GM19043 (cell line): ENCODE results near the gene TENT5A.

Experiments
- ATAC-seq: cut with Tn5 transposase; IDR thresholded peaks from one replicate; pipeline ENCODE4 v1.9.1; 2021; ENCODE audit warnings: low read depth; ENCODE audit not compliant: unreplicated experiment

TENT5A gene

DNA sequence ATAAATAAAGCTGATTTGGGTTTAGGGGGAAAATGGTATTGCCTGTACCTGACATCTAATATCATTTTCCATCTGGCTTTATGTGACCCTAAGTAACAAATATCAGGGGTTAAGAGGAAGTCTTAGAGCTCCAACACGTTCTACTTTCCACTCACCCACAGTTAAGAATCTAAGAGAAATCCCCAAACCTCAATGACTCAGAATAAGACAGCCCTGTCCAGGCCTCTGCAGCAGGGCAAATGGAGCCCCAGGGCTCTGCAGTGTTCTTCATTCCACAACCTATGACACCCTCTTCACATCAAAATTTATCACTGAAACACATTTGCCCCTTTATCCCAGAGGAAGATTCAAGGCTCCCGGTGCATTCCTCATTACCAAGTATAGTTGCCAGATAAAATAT, 20.3 kb upstream of the TENT5A start:
- ATAC-seq = peak; percentile 98

DNA sequence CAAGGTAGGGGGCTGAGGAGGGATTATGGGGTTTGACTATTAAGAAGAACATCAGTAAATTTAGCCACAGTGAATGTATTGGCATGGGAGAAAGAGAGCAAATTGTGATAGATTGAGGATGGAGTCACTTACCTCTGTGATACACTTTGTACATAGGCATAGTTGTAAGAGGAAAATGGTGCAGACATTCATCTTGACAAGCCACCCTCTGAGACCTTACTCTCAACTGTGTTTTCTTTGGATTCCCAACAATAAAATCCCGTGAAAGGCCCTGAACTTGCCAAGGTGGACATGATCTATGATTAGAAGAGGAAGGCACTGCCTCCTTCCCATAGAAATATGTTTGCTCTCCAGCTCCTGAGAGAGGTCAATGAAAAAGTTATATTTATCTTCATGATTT, 18.6 kb upstream of the TENT5A start:
- no peak for ATAC-seq

DNA sequence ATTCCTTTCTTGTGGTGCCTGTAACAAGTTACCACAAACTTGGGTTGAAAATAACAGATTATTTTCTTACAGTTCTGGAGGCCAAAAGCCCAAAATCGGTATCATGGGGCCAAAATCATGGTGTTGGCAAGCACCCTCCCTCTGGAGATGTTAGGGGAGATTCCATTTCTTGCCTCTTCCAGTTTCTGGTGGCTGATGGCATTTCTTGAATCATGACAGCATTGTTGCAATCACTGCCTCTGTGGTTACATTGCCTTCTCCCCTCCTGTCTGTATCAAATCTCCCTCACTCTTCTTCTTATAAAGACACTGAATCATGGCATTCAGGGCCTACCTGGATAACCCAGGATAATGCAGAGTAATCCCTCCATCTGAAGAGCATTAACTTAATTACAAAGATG, 17.9 kb upstream of the TENT5A start:
- ATAC-seq = no peak

- no peak for ATAC-seq
Observed at GRCh38 chr6:81769824-81770223, 17.3 kb upstream of the TENT5A start.

DNA sequence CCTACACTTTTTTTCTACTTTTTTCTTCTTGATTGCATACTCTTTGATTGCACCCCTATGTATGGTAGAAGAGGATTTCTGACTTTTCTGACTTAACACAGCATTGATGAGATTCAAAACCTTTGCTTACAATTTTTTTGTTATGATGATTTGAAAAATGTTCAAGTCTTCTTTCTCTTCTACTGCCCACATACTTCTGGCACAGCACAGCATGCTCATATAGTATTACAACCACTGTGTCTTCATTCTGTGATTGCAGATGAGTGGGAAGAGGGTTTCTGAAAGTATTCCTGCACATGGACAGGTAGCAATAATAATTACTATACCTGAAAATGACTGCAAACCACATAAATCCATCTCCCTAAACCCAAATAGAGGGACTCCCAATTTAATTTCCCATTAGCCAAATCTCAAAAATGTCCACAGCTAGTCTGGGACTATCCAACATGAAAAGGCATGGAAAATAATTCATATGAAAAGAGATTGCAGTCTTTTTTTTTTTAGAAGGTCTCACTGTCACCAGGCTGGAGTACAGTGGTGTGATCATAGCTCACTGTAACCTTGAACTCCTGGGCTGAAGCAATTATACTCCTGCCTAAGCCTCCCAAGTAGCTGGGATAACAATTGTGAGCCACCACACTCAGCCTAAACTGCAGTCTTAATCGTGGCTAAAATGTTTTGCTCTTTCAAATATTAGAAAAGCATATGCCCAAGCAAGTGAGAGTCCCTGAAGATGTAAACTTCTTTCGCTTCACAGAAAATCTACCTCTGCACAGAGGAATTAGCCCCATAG, 15.9 kb upstream of the TENT5A start:
- no peak for ATAC-seq

DNA sequence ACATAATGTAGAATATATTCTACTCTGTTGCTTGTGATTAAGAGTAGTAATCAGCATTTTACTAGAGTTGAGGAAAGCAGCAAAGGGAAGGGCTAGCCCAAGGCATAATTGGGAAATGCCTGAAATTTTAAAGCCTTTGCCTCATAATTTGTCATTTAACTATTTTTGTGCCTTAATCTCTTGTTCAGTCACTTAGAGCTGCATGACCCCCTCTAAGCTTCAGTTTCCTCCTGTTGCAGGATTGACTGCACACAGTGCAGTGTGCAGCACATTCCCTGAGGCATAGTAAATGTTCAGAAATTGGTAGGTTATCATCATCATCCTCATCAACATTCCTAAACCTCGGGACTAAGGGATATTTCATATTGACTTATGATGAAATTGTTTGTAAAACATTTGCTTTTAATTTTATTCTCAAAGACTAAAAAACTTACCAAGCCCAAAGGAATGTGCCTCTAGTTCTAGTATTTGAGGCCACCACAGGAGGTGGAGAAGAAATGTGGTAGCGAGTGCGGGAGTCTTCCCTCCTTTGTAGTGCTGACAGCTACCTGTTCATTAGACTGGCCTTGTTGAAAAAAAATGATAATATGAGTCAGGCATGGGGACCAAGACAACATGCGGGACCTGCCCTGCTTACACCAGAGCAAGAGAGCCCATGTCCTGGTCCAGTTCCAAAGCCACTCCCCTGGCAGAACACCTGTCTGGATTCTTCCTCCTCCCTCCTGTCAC, 14.8 kb upstream of the TENT5A start:
- no peak for ATAC-seq

DNA sequence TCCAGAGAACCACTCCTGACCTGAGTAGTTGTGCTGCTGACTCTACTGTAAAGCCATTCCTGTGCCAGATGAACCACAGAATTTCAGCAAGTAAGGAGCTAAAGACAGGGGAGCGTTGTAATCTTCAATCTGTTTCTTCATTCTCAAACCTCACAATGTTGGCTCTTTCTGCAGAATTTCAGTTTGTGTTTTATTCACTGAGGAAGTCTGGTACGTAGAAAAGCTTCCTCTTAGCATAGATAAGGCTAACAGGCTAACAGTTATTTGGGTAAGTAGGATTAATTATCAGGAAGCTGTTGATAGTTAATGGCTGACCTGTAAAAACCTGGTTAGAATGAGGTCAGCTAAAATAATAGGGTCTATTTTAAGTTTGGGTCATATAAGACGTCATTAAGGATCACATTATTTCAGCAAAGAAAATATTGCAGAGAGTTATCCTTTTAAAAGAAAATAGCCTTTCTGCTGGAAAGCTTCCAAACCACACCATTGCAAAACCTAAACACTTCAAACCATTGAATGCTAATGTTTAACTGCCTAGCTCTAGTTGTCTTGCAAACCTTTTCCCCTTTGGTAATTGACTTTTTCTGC, 14.1 kb upstream of the TENT5A start:
- ATAC-seq = peak; percentile 67

- ATAC-seq = no peak
Observed at GRCh38 chr6:81764531-81764930, 12.1 kb upstream of the TENT5A start.

- no peak for ATAC-seq
Observed at GRCh38 chr6:81763968-81764367, 11.5 kb upstream of the TENT5A start.

- ATAC-seq = no peak
Observed at GRCh38 chr6:81763051-81763450, 10.6 kb upstream of the TENT5A start.

- no peak for ATAC-seq
Observed at GRCh38 chr6:81762606-81763005, 10.1 kb upstream of the TENT5A start.

DNA sequence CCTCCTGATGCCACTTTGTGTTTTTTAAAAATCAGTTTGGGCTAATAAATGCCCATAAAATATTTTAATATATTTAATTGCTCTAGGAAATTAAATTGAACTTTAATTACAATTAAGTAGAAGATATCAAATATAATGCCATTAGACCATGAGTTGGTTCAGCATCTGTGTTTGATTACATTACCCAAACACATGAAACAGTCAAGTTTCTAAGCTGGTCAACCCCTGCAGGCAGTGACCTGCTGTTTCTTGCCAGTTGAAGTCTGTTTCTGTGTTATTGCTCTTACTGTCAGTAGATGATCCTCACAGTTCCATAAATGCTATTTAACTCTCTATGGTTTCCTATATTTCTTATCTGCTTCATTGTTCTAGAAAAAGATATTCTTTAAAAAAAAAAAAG, 9.7 kb upstream of the TENT5A start:
- no peak for ATAC-seq

DNA sequence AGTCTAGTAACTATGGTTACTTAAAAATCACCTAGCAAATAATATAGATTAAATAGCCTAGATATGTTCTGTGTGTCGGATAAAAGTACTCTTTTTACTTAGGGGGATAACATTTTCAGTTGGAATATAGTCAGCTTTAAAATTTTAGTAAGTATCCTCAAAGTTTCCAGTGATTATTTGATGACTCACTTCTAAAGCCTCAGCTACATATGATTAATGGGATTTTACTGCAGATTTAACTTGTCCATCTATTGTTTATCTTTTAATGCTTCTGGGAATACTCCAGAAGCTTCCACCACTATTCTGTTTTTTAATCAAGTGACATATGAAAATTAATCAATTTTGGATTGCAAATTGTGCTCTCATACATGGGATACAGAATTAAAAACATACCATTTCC, 8.7 kb upstream of the TENT5A start:
- no peak for ATAC-seq

GRCh38 chr6:81759782-81760181, 7.3 kb upstream of the TENT5A start:
- ATAC-seq = peak; percentile 38

DNA sequence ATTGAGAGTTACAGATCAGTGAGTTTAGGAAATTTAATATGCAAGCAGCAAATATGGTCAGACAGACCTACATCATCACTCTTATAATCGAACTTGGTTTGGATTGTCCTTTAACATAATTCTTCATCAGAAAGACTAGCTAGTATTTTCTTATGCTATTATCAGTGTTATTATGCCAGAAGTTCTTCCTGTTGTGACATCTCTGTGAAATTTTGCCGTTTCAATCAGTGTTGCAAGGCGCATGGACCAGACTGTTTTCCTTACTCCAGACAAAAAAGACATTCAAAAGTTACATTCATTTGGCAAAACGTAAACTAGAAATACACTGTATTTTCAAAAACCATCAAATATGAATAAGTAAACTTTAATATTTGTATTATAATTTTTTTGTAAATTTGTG, 5.7 kb upstream of the TENT5A start:
- ATAC-seq = no peak

- no peak for ATAC-seq
Observed at GRCh38 chr6:81756690-81757089, 4.2 kb upstream of the TENT5A start.

- ATAC-seq = no peak
Observed at GRCh38 chr6:81755551-81755950, 3.1 kb upstream of the TENT5A start.

- ATAC-seq = no peak
Observed at GRCh38 chr6:81754906-81755305, 2.4 kb upstream of the TENT5A start.

DNA sequence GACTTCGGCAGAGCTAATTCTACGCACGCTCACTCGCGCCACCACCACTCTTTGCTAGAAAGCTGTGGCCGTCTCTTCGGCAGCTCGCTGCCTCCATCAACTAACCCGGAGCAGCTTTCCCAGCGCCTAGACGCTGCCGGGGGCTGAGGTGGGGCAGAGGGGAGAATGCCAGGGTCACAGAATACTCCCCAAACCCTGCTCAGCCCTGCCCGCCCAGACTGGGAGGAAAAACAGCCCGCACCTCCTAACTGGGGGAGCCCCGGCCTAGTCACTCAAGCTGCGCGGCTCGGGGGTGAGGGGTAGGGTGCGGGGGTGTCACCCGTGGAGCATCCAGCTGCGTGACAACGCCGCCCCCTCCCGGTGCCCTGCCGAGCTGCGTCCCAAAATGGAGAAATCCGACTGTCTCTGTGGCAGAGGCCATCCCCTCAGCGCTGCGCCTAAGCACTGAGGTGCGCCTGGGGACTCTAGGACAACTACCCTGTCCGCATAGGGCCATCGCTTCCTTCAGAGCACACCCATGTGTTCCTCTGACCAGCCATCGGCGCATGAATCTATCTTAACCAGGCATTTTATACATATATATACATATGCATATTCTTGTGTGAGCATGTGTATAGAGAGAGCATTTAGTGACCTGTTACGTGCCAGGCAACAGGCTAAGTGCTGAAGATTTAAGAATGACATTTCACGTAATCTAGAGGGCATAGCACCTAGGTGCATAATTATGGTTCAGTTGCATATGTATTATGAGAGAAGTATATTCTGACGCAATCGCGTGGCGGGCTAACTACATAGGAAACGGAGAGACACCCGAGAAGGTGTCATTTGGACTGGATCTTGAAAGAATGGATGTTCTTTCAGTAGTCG, 1.5 kb upstream of the TENT5A start:
- peak; percentile 36 for ATAC-seq

DNA sequence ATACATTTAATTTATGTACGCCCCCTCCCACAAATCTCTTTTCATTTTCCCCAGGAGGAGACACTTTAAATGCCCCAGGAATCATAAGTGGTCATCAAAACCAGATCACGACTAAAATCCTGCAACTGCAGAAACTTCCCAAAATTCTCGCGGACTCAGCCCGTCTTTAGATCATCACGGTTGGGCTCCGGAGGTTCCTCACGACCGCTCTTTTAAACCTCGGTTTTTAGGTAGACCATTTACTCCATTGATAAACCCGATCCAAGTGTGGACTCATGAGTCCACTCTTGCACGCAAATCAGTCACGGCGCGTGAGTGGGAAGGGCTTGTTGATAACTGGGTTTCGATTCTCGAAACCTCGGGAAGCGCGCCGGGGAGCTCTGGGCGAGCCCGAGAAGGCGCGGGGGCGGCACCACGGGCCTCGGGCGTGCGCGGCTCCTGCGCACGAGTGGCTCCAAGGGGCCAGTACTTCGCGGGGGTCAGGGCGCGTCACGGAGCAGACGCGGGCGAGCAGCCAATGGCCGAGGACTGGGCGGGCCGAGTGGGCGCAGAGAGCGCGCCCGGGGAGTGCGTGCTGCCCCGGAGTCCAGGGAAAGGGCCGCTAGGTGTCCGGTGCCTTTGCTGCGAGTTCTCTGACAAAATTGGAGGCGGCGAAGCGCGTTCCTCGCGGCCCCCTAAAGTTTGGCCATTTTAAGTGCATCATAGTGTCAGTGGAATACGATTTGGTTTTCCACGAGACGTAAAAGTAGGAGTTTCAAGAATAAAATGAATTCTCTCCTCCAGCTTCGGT, 635 bp upstream of the TENT5A start:
- ATAC-seq = peak; percentile 33
